ENCODE data around the gene GOSR1.
"Not testable (repeated sequence)": the region's sequence is repeated elsewhere in the genome, so short reads cannot be mapped to it uniquely, and the experiment has no call there.

Gene GOSR1

DNA sequence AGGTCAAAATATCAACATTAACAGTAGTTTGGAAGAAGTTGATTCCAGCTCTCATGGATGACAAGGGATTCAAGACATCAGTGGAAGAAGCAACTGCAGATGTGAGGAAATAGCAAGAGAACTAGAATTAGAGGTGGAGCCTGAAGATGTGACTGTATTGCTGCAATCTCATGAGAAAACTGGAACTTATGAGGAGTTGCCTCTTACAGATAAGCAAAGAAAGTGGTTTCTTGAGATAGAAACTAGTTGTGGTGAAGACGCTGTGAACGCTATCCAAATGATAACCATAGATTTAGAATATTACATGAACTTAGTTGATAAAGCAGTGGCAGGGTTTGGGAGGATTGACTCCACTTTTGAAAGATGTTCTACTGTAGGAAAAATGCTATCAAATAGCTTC, 67.8 kb downstream of the GOSR1 start:
- no peak for DNase-seq (ENCODE audit: low read depth in 2 of 2)

DNA sequence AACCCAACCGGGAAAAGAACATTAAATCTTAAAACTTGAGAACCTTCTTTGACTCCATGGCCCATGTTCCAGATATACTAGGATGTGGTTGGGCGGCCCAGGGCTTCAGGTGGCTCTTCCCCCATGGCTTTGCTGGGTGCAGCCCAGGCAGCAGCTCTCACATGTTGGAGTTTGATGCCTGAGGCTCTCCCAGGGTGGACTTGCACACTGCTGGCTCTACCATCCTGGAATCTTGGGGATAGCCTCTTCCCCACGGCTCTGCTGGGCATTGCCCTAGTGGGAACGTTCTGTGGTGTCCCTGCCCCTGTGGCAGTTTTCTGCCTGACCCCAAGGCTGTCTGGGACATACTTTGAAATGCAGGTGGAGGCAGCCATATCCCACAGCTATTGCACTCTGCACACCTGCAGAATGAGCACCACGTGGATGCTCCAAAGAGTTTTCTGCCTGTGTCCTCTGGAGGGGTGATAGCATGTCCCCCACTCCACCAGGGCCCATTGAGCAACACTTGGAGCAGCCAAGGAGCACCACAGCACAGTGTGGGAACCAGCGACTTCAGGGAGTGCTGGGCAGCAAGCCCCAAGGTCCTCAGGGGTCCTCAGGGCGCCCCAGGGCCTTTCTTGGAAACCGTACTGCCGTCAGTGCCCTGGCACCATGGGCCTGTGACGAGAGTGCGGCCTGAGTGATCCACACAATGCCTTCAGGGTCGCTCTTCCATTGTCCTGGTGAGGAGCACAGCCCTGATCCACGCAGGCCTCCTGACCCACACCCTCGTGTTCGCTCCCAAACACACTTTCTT, 70.8 kb downstream of the GOSR1 start:
- DNase-seq (ENCODE audit: low read depth in 2 of 2) = no peak

DNA sequence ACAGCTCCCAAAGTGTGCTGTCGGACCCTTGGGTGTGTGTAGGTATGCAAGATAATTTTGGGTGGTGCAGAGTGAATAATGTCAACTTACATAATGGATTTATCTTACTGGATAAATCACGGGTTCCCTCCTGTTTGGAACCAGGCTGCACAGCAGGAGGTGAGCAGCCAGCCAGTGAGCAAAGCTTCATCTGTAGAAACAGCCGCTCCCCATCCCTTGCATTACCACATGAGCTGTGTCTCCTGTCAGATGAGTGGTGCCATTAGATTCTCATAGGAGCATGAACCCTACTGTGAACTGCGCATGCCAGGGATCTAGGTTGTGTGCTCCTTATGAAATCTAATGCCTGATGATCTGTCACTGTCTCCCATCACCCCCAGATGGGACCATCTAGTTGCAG, 72.0 kb downstream of the GOSR1 start:
- DNase-seq (ENCODE audit: low read depth in 2 of 2) = not testable (repeated sequence)

DNA sequence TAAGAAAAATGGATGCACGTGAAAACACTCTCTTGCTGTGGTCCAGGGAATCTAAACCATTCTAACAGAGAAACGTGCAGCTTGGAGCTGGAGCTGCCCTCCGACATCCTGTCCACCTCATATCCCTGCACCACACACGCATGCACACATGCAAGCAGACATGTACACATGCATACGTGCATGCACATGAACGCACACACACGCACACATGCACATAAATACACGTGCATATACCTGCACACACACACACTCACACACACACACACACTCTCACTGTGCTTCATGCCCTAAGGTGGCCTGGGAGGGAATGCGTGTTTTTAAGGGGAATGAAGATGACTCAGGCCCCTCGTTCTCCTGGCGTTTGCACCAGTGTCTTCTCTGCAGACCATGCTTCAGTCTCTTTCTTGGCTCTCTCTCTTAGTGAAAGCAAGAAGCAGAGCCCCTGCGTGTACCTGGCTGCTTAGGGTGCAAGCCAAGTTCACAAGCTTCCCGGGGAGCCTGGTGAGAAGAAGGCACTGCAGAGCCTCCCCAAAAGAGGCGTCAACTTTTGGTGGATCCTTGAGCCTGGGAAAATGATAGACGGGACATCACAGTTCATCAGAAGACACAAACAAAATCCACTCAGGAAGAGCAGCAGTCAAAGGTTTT, 72.8 kb downstream of the GOSR1 start:
- no peak for DNase-seq (ENCODE audit: low read depth in 2 of 2)

DNA sequence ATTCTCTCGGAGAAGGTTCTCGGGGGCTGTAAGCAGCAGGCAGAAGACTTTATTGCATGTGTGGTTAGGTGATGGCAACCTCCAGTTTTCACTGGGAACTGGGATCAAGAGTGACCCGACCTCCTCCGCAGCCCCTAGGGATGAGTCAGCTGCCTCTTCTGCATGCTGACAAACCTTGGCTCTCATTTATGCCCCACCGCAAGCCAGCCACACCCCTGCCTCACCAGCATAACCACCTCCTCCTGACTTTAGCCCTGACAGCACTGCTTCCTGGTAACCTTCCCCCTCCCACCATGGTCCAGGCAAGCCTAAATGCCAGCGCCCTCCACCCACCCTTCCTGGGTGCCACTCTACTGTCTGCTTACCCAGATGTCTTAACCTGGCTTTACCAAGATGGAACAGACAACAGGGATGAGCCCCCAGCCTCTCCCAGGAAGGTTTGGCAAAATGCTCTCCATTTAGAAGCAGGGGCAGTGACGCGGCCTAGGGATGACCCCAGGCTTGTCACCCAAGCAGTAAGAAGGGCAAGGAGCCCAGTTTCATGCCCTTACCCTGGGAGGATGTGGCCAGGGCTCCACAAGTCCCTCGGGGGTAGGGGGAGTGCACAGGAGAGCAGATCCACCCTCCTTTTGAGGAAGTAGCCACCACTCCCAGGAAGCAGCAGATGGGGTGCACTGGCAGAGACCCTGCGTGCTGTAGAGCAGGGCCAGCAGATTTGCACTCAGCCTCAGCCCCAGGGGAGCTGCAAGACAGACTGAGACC, 73.5 kb downstream of the GOSR1 start:
- no peak for DNase-seq (ENCODE audit: low read depth in 2 of 2)

DNA sequence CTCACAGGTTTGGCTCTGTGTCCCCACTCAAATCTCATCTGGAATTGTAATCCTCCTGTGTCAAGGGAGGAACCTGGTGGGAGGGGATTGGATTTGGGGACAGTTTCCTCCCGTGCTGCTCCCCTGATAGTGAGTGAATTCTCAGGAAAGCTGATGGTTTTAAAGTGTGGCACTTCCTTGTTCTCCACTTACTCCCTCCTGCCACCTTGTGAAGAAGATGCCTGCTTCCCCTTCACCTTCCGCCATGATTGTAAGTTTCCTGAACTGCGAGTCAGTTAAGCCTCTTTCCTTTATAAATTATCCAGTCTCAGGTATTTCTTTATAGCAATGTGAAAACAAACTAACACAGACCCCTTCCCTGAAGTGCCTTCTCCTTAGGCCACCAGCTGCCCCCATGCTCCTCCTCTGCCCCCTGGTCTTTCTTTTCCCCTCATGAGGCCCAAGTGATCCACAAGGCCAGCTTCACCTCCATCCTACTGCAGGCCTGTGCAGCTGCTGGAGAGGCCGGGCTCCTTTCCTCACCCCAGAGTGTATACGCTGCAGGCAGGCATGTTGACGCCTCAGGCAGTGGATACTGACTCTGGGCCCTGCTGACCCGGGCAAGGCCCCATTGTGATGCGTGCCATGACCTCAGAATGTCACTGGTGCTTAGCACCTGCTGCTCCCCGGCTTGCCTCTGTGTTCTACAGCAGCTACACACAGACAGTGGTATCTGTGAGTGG, 74.2 kb downstream of the GOSR1 start:
- DNase-seq (ENCODE audit: low read depth in 2 of 2) = not testable (repeated sequence)

DNA sequence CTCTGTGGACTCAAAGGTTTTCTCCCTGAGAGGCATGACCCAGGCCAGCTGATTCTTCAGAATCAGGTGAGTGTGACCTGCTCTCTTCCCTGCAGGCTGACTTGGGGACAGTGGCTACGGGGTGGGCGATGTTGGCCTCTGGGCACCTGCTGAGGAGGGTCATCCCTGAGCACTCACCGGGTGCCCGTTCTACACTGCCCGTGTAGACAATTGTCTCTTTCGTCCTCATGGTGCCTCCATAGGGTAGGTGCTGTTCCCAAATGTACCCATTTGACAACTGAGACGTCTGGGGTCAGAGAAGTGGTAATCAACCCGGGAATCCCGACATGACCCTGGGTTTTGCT, 74.8 kb downstream of the GOSR1 start:
- no peak for DNase-seq (ENCODE audit: low read depth in 2 of 2)

DNA sequence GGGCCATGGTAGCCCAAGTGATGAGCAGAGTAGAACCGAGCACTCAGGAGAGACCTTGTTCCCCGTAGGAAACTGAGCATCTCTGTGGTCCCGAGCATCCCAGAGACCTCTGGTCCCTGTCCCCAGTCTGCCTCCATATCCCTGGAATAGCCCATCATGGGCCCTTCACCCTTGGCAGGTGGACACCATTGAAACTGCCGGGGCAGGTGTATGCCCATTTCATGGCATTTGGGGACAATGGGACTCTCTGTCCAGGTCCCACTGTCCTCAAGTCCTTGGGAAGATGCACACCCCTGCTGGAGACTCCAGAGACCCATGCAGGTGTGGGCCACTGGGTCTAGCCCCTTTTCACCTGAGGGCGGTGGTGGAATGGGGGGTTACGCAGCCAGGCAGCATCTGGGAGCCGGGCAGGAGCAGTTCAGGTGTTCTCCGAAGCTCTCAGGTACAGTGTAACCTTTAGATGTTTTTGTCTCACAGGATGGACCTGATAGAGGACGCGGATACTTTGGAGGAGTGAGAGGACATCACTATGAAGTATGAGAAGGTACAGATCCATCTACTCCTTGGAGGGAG, 75.9 kb downstream of the GOSR1 start:
- no peak for DNase-seq (ENCODE audit: low read depth in 2 of 2)

DNA sequence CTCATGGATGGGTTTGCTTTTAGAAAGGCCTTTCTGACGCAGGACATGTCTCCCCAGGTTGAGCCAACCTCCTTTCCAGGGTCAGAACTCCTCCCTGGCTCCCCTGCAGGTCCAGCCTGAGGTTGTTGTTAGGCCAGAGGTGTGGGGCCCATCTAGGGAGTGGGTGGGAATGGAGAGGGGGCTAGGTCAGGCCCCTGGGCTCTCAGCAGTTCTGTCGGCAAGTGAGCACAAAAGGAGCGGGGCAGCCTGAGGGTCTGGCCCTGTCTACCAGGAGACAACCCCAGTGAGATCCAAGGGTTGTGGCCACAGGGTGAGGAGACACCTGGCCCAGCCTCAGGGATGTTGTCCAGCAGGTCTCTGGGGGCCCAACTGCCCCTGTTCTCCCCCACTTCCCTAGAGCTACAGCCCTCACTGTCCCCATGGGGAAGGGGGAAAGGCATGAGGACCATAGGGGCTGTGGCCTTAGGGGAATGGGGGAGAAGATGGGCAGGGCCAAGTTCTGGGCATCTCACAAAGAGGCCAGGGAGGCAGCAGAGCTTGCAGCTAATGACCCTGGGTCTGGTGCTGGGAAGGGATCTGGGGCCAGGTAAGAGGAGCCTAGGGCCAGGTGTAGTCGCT, 76.7 kb downstream of the GOSR1 start:
- not testable (repeated sequence) for DNase-seq (ENCODE audit: low read depth in 2 of 2)

DNA sequence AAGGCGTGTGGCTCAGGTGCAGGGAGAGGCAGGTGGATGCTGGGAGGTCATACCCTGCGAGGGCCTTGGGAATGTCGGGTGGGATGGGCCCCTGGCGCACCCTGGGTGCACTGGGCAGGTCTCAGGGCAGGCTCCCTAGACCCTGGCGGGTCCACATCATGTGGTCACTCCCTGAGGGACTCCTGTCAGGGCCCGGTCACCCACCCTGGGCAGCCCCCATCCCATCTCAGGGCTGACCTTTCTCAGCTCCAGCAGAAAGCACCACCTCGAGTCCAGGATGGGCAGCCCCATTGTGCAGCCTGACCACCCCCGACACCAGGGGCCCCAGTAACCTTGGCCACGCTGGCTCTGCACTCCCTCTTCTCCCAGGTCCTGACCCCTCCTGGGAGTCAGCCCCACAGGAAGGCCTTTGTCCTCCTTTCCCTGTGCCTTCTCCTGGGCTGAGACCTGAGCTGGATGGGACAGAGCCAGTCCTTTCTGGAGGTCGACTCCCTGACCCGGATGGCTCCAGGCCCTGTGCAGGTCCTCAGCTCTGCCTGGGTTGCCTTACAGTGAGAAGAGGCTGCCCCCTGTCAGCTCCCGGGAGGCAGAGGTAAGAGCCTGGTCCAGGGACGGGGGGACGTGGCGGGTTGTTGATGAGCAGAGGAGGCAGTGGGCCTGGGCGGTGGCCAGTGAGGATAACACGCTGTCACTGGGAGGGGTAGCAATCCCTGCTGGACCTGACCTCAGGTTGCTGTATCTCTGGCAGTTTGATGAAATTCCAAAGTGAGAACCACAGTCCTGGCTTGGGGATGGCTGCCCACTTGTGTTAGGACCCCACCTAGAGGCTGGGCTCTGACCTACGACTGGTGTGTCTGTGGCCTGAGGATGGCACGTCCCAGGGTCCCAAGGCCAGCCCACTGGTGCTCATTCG, 77.9 kb downstream of the GOSR1 start:
- DNase-seq (ENCODE audit: low read depth in 2 of 2) = no peak

DNA sequence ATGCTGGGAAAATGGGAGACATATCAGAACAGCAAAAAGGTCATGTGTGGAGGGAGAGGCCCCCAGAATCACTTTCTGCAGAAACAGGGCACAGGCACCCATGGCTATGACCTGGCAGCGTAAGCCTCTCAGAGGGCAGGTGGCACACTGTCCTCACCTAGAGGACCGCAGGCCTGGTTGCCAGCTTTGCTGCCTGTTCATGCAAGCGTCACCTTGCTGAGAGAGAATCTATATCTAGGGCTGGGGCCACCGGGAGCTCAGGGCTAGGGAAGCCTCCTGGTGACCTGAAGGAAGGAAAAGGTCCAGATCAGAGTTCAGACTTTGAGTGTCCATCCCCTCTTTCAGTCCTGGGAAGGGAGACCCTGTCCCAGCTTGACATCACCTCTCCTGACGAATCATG, 78.7 kb downstream of the GOSR1 start:
- no peak for DNase-seq (ENCODE audit: low read depth in 2 of 2)

DNA sequence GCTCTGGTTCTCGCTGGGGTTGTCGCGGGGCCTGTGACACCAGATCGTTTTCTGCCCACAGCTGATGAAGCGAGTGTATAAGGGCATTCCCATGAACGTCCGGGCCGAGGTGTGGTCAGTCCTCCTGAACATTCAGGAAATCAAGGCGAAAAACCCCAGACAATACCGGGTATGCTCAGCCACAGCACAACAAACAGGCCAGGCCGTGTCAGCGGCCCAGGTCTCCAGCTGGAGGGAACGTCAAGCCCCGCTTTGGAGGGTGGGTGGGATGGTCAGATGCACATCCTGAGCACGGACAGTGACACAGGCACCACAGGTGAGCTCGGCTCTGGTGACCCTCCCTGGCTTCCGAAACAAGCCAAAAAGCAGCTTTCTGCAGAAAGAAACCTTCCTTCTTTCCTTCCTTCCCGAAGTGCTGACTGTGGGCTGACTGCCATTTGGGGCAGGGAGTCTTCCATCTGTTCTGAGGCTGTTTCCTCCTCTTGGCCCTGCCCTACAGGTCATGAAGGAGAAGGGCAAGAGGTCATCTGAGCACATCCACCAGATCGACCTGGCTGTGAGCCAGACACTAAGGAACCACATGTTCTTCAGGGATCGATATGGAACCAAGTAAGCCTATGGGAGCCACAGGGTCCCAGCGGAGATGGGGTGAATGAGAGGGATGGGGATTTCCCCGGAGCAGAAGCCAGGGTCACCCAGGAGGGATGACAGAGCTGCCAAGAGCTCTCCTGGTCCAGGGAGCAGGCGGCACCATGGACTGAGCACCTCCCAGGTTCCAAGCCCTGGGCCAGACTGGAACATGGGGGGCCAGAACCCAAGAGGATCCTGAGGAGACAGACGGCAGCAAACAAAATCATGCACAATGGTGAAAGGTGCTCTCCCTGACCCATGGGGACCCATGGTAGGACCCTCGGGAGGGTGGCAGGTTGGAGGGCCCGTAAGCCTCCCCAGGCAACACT, 79.4 kb downstream of the GOSR1 start:
- DNase-seq (ENCODE audit: low read depth in 2 of 2) = no peak

DNA sequence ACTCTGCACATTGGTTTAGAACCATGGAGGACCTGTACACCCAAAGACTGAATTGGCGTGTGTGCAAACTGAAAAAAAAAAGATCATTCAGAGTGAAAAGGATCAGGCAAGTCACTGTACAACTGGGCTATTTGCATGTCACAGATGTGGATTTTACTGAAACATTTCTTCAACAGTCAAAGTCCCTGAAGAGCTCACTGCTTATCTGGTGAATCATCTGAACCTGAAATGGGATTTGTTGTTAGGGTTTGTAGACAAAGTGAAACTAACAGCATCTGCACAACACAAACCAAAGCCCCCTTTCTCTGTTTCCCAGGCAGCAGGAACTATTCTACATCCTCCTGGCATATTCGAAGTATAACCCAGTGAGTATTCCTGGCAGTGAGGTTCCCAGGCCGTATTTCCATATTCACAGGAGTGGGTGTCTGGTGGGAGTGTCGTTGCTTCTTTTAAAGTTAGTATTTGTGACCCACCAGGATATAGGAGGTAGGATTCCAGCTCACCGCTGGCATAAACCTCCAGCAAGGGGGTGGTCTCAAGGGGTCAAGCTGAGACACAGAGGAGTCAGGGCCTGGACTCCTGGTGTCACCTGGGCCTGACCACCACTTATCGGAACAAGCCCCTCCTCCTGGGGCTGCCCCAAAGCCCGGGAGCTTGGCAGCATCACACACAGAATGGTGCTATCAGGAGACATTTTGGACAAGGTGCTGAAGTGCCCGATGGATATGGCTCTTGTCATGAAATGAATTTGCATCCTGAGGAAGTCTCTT, 80.9 kb downstream of the GOSR1 start:
- DNase-seq (ENCODE audit: low read depth in 2 of 2) = no peak

DNA sequence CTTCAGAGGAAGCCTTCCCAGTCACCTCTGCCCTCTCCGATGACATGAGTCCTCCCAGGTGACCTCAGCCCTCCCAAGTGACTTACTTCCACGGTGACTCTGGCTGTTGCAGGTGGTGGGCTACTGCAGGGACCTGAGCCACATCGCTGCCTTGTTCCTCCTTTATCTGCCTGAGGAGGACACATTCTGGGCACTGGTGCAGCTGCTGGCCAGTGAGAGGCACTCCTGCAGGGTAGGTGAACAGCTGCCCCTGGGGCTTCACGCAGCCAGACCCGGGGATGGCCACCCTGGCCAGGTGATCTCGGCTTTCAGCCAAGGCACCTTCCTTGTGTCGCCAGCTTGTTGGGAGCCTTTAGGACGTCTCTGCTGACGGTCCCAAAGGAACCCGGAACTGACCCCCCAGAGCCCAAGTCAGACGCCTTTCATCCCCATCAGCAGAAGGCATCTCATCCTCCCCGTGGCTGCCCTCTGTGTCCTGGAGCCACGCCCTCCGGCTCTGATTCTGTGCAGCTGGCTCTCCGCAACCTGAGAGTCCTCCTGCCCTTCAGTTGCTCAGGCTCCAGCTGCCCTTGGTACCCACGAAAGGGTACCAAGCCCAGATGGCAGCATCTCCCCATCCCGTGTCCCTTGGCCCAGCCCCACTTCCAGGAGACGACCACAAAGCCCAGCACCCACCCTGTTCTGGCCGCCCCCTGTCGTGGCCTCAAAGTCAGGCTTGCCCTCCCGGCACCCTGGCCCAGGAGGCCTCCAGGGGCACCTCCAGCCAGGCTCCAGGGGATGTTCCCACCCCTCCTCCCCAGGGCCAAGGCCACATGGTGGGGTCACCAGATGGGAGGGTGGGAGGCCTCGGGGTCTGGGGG, 81.7 kb downstream of the GOSR1 start:
- DNase-seq (ENCODE audit: low read depth in 2 of 2) = no peak

DNA sequence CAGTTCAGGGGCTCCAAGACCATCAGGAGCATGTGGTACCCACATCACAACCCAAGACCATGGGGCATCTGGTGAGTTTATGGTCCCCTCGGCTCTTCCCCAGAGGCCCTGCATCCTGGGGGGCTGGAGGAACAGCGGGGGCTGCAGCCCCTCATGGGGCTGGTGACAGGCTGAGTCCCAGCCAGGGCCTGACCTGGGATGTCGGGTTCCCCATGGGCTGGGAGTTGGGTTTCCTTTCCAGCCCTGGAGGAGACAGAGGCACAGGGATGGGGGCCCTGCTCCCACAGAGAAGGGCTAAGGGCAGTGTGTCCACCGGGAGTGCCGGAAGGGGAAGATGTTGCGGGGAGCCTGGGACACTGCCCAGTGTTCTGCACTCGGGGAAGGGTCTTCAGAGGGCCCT, 82.4 kb downstream of the GOSR1 start:
- no peak for DNase-seq (ENCODE audit: low read depth in 2 of 2)

DNA sequence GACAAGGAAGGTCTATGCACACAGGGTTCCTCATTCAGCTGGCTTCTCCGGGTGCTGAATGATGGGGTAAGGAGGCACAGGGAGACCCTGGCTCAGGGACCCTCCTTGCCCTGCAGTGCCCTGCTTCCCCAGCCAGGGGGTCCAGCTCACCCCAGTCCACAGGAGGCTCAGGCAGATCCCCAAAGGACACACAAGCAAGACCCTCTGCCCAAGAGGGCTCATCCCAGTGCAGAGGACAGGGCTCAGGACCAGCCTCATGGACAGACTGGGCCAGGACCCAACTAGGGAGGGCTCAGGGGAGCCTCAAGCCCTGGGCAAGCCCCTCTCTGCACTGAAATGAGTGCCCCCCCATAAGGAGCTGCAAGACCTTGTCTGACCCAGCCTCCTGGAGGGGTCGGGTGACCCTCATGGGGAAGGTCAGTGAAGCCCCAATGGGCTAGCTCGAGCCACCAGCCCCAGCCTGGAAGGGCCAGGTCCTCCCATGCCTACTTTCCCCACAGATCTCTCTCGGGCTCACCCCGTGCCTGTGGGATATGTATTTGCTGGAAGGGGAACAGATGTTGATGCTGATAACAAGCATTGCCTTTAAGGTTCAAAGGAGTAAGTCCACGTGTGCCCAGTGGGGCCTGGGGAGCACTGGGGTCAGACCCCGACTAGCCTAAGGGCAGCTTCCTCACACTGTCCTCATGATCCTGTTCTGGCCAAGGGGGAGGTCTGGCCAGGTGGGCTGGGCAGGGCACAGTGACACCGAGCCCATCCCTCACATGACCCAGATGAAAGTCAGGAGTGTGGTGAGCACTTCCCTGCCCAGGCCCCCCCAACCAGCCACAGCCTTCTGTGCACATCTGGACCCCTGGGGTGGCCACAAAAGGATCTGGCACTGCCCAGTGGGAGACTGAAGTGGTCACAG, 83.2 kb downstream of the GOSR1 start:
- DNase-seq (ENCODE audit: low read depth in 2 of 2) = not testable (repeated sequence)
